HG02981 (cell line): ENCODE measurements around the gene ISY1.
"Not testable (repeated sequence)": the region's sequence is repeated elsewhere in the genome, so short reads cannot be mapped to it uniquely, and the experiment has no call there.

ENCODE experiments used
- ATAC-seq: cut with Tn5 transposase; IDR thresholded peaks from one replicate; pipeline ENCODE4 v1.9.1; 2021; ENCODE audit warnings: mild to moderate bottlenecking, moderate library complexity; ENCODE audit not compliant: unreplicated experiment

Gene ISY1

DNA sequence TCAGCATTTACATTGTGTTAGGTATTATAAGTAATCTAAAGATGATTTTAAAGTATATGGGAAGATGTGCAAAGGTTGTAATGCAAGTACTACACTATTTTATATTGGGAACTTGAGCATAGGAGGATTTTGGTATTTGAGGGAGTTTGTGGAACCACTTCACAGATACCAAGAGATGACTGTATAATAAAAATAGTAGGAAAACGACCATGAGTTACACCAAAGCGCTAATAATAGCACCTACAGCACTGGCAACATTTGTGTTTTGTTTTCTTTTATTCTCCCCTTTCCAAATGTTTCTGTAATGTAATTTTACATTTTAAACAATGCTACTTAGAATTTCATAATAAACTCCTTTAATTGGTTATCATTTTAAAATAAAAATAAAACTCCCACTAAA, 12.3 kb upstream of the ISY1 start:
- ATAC-seq = no peak

- ATAC-seq = no peak
These were observed 5.9 kb upstream of the ISY1 start for GRCh38 chr3:129166579-129167332.

DNA sequence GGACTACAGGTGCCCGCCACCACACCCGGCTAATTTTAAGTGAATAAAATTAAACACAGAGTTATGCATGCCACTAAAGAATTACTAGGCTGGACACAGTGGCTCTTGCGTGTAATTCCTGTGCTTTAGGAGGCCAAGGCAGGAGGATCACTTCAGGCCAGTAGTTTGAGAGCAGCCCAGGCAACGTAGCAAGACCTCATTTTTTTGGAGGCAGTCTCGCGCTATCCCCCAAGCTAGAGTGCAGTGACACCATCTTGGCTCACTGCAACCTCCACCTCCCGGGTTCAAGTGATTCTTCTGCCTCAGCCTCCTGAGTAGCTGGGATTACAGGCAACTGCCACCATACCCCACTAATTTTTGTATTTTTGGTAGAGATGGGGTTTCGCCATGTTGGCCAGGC, 4.7 kb upstream of the ISY1 start:
- not testable (repeated sequence) for ATAC-seq

- no peak for ATAC-seq
These were observed 3.6 kb upstream of the ISY1 start for GRCh38 chr3:129164500-129164899.

GRCh38 chr3:129162729-129163579, 2.1 kb upstream of the ISY1 start:
- no peak for ATAC-seq

DNA sequence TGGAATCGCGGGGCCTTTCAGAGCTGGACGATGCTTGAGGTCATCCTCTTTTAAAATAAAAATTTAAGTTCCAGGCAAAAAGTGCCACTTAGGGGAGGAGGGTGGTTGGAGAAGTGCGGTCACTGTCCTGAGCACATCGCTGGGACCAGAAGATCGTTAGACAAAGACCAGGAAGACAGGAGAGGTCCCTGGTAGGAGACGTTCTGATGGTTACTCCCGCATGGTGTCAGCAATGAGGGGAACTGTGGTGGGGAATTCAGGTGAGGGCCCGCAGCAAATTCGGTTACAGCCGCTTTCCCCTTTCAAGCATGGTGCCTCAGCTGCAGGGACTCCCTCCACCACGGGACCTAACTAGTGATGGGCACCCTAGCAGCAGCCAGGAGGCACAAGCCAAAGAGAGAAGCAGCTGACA, 1.0 kb upstream of the ISY1 start:
- ATAC-seq = peak; percentile 6

DNA sequence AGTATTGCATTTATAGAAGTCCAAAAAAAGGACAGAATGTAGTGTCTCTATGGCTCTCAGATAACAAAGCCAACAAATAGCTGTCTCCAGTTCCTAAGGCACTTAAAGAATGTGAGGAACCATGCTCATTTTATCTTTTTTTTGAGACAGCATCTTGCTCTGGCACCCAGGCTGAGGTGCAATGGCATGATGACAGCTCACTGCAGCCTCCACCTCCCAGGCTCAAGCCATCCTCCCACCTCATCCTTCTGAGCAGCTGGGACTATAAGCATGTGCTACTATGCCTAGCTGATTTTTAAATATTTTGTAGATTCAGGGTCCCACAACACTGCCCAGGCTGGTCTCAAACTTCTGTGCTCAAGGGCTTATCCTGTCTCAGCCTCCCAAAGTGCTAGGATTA, 16.1 kb downstream of the ISY1 start:
- no peak for ATAC-seq

GRCh38 chr3:129141011-129141410, 19.9 kb downstream of the ISY1 start:
- ATAC-seq = not testable (repeated sequence)

GRCh38 chr3:129139911-129140310, 21.0 kb downstream of the ISY1 start:
- ATAC-seq = no peak

DNA sequence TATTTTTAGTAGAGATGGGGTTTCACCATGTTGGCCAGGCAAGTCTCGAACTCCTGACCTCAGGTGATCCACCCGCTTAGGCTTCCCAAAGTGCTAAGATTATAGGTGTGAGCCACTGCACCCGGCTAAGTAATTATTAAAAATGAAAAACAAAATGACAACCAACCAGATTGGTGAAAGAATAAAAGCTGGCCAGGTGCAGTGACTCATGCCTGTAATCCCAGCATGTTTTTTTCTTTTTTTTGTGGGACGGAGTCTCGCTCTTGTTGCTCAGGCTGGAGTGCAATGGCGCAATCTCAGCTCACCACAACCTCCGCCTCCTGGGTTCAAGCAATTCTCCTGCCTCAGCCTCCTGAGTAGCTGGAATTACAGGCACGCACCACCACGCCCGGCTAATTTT, 24.6 kb downstream of the ISY1 start:
- ATAC-seq = not testable (repeated sequence)

GRCh38 chr3:129132097-129132866, 28.6 kb downstream of the ISY1 start:
- ATAC-seq = no peak

DNA sequence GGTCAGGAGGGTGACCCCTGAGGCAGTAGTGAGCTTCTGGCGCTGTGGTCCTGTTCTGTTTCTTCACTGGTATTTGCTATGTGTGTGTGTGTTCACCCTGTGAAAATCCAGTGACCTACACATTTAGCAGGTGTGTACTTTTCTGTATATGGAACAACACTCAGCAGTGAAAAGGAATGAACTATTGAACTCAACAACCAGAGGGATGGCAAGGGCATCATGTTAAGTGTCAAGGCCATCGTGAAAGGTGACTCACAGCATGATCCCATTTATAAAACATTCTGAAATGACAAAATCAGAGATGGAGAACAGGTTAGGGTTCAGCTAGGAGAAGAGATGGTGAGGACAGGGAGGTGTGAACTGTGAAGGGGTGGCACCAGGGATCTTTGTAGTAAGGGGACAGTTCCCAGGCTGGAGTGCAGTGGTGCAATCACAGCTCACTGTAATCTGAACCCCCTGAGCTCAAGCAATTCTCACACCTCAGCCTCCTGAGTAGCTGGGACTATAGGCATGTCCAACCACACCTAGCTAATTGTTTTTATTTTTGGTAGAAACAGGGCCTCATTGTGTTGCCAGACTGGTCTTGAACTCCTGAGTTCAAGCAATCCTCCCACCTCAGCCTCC, 29.3 kb downstream of the ISY1 start:
- ATAC-seq = no peak

DNA sequence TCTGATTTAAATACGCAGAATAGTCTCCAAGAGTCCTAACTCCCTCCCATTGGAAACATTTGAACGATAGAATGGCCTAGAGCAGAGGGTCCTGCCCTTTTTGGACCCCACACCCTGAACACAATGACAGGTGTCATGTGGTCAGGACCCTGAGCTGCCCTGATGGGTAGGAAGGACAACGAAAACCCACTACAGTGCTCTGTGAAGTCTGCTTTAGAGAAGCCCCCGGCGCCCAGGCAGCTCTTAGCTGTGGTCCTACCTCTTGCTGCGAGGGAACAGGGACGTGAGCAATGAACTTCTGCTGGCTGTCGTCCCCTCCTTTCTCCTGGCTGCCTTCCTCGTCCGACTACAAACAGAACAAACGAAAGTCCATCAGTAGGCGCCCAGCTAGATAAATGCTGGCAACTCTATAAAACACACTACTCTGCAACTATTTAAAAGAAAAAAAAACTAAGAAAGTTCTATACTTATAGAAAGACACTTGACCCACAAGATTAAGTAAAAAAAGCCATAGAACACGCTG, 30.5 kb downstream of the ISY1 start:
- ATAC-seq = no peak

DNA sequence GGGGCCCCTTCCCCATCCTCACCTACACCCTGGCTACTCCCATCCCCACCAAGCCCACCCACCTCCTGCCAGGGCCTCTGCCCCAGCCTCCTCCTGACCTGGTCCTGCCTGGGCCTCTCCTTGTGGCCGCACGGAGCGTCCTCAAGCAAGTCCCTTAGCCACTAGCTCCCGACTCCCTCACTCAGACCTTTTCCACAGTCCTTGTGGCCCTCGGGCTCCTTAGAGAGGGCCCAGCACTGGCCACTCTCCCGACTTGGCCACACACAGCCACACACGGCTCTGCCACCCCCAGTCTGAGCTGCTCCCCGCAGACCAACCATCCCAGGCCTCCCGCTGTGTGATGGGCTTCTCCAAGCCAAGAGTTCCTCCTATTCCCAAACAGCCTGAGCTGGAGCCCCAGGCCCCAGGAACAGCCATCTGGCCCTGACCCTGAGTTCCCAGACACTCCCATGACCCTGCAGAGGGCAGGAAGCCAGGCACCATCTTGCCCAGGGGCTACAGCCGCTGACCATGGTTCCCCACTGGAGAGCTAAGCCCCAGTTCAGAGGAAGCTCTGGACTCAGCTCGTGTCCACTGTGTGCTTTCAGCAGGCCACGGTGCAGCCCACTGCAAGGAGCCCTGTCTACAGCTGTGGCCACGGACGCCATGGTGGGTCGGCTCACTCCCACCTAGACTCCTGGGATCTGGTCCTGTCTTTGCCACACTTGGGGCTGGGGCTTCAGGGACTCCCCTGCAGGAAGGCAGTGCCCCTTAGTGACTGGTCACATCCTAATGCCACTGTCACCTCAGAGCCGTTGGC, 32.3 kb downstream of the ISY1 start:
- ATAC-seq = no peak

GRCh38 chr3:129126726-129127280, 34.1 kb downstream of the ISY1 start:
- ATAC-seq = no peak

DNA sequence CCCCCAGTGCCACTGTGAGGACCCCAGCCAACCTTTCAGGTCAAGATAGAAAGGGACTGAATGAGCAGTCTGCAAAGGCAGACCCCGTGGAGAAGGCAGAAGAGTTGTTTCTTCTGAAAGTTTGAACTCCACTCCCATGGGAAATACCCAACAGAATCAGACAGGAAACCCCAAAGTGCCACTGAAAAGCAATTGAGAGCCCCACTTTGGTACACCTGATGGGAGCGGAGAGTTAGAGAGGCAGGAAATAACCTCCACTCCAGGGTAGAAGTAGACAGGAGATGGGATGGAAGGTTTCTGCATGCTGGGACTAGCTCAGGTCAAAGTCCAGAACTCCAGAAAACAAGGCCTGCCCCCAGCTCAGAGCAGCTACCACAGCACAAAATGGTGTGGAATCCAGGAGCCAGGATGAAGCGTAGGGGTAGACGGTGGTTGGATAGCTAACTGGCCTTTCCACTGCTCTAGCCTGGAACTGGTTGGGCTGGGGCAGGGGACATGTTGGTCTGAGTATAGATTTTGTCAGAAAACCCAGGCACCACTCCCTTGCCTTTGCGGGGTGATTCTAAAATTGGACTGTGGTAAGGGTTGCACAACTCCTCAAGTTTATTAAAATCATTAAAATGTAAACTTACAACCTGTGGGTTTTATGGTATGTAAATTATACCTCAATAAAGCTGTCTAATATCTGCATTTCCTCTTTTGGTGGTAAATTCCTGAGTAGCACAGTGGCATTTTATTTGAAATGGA, 37.4 kb downstream of the ISY1 start:
- ATAC-seq = no peak

DNA sequence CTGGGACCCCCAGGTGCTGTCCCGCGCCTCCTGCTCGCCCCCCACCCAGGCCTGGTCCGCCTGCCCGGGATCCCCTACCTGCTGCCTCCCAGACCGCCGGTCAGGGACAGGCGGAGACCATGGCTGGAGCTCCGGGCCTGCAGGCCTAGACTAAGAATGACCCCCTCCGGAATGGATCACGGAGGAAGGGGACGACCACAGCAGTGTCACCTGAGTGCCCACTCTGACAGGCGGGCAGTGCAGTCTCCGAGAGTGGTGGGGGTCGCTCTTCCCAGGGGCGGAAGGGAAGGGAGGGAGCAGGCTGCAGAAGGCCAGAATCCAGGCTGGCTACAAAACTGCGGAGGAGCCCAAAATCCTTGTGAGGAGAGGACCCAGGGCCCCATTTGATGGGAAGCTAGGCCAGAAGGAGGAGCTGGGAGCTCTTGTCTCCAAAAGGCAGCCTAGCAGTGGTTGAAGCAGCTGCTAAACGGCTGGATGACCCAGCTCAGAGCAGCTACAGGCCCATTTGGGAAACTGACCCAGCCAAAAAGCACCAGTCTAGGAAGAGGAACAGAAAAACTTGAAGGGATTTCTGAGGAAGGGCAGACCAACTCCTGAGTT, 38.4 kb downstream of the ISY1 start:
- ATAC-seq = no peak

GRCh38 chr3:129121792-129122411, 39.0 kb downstream of the ISY1 start, which contains the start of gene RAB43:
Gene RAB43, minus strand, starts transcription at chr3:129121804. Its CDS starts 315 bp downstream, at chr3:129121489.
- ATAC-seq = peak; percentile 44
